Stomach smooth muscle (tissue), 2 donors: ENCODE measurements around the gene TOM1L2.

ENCODE experiments used
- H3K27ac ChIP-seq: one replicate; pipeline ENCODE4 v1.7.0; 2013; ENCODE audit warnings: mild to moderate bottlenecking, low read length, inconsistent platforms
- H3K27me3 ChIP-seq, 2 donors: one replicate each; pipeline ENCODE4 v1.7.0; 2013; ENCODE audit warnings: low read length in 2 of 2; ENCODE audit not compliant: insufficient read depth in 2 of 2, control insufficient read depth in 1 of 2
- H3K36me3 ChIP-seq, 2 donors: one replicate each; pipeline ENCODE4 v1.7.0; 2013; ENCODE audit warnings: low read length in 2 of 2; ENCODE audit not compliant: control insufficient read depth in 2 of 2, insufficient read depth in 2 of 2
- H3K4me1 ChIP-seq: one replicate; pipeline ENCODE4 v1.7.0; 2013; ENCODE audit warnings: low read length; ENCODE audit not compliant: control insufficient read depth, insufficient read depth
- H3K4me3 ChIP-seq, 2 donors: one replicate each; pipeline ENCODE4 v1.7.0; 2013; ENCODE audit warnings: low read length in 2 of 2
- H3K9ac ChIP-seq, 2 donors: one replicate each; pipeline ENCODE4 v1.7.0; 2013; ENCODE audit warnings: low read length in 2 of 2, mild to moderate bottlenecking in 1 of 2
- H3K9me3 ChIP-seq, 2 donors: one replicate each; pipeline ENCODE4 v1.7.0; 2013; ENCODE audit warnings: low read length in 2 of 2; ENCODE audit not compliant: control insufficient read depth in 2 of 2
- donor health status: healthy.
- donor health status: Pancreatic carcinoma.

The TOM1L2 gene

GRCh38 chr17:17816831-17817551, 155.2 kb downstream of the TOM1L2 start:
- Histone ChIP-seq H3K27ac (no peak overlapping the region), H3K4me1 (peaks cover 60% of the 10 kb centered on the region), H3K36me3 (peaks cover 22 to 27% of the 10 kb centered on the region in 2 donors), H3K27me3 (no peaks in the 10 kb centered on the region), H3K4me3 (no peak overlapping the region), H3K9me3 (no peaks in the 10 kb centered on the region), H3K9ac (no peak overlapping the region)

GRCh38 chr17:17816240-17816814, 155.9 kb downstream of the TOM1L2 start:
- Histone ChIP-seq H3K9ac (no peak overlapping the region), H3K4me3 (no peak overlapping the region), H3K36me3 (peaks cover 22 to 27% of the 10 kb centered on the region in 2 donors), H3K9me3 (no peaks in the 10 kb centered on the region), H3K27ac (no peak overlapping the region), H3K4me1 (peaks cover 60% of the 10 kb centered on the region), H3K27me3 (no peaks in the 10 kb centered on the region)

GRCh38 chr17:17815436-17816200, 156.6 kb downstream of the TOM1L2 start:
- Histone ChIP-seq H3K4me1 (peaks cover 59% of the 10 kb centered on the region), H3K27ac (peak overlapping the region; percentile 18), H3K27me3 (no peaks in the 10 kb centered on the region), H3K4me3 (no peak overlapping the region), H3K36me3 (peaks cover 22 to 27% of the 10 kb centered on the region in 2 donors), H3K9ac (no peak overlapping the region), H3K9me3 (no peaks in the 10 kb centered on the region)

GRCh38 chr17:17815062-17815406, 157.2 kb downstream of the TOM1L2 start:
- H3K4me1 ChIP-seq: peaks cover 59% of the 10 kb centered on the region
- peaks cover 22 to 27% of the 10 kb centered on the region in 2 donors for H3K36me3 ChIP-seq
- H3K9ac ChIP-seq: no peak overlapping the region
- H3K4me3 ChIP-seq: no peak overlapping the region
- no peaks in the 10 kb centered on the region for H3K9me3 ChIP-seq
- H3K27ac ChIP-seq: peak overlapping the region; percentile 18
- H3K27me3 ChIP-seq: no peaks in the 10 kb centered on the region

GRCh38 chr17:17814162-17815061, 157.8 kb downstream of the TOM1L2 start:
- Histone ChIP-seq H3K36me3 (peaks cover 19 to 27% of the 10 kb centered on the region in 2 donors), H3K4me1 (peaks cover 58% of the 10 kb centered on the region), H3K27ac (peak overlapping the region; percentile 18), H3K9me3 (no peaks in the 10 kb centered on the region), H3K27me3 (no peaks in the 10 kb centered on the region), H3K9ac (no peak overlapping the region), H3K4me3 (no peak overlapping the region)

- Histone ChIP-seq H3K4me3 (no peak overlapping the region), H3K9me3 (no peaks in the 10 kb centered on the region), H3K4me1 (peaks cover 55% of the 10 kb centered on the region), H3K27ac (peak overlapping the region; percentile 18), H3K9ac (no peak overlapping the region), H3K36me3 (peaks cover 15 to 22% of the 10 kb centered on the region in 2 donors), H3K27me3 (no peaks in the 10 kb centered on the region)
These were observed 158.5 kb downstream of the TOM1L2 start for GRCh38 chr17:17813725-17814095.

- peaks cover 56% of the 10 kb centered on the region for H3K4me1 ChIP-seq
- no peak overlapping the region for H3K9ac ChIP-seq
- no peaks in the 10 kb centered on the region for H3K9me3 ChIP-seq
- no peak overlapping the region for H3K27ac ChIP-seq
- H3K27me3 ChIP-seq: no peaks in the 10 kb centered on the region
- no peak overlapping the region for H3K4me3 ChIP-seq
- peaks cover 11 to 17% of the 10 kb centered on the region in 2 donors for H3K36me3 ChIP-seq
These were observed 159.0 kb downstream of the TOM1L2 start for GRCh38 chr17:17813055-17813724.

- Histone ChIP-seq H3K36me3 (peaks cover 14 to 16% of the 10 kb centered on the region in 2 donors), H3K4me1 (peaks cover 56% of the 10 kb centered on the region), H3K9ac (no peak overlapping the region), H3K4me3 (no peak overlapping the region), H3K27ac (no peak overlapping the region), H3K27me3 (no peaks in the 10 kb centered on the region), H3K9me3 (no peaks in the 10 kb centered on the region)
These were observed 159.8 kb downstream of the TOM1L2 start for GRCh38 chr17:17812211-17813054.

- Histone ChIP-seq H3K27ac (no peak overlapping the region), H3K27me3 (no peaks in the 10 kb centered on the region), H3K4me3 (no peak overlapping the region), H3K4me1 (peaks cover 58% of the 10 kb centered on the region), H3K36me3 (peaks cover 14 to 16% of the 10 kb centered on the region in 2 donors), H3K9me3 (no peaks in the 10 kb centered on the region), H3K9ac (no peak overlapping the region)
These were observed 160.6 kb downstream of the TOM1L2 start for GRCh38 chr17:17811381-17812210.
